ENCODE data around the gene JAM3.

- TF ChIP-seq TP53 (CRISPR knock-in tag; conservative IDR thresholded peaks at IDR 0.05) (no peak), ZNF773 (CRISPR knock-in tag; IDR thresholded peaks at IDR 0.05; ENCODE audit: borderline replicate concordance) (no peak), ELF4 (CRISPR knock-in tag; IDR thresholded peaks at IDR 0.05; ENCODE audit: borderline replicate concordance) (no peak), CTCF (CRISPR knock-in tag; IDR thresholded peaks at IDR 0.05) (no peak), U2AF1 (optimal IDR thresholded peaks at IDR 0.05; ENCODE audit: low read depth, low read length) (no peak), MXI1 (IDR thresholded peaks at IDR 0.05; ENCODE audit: borderline replicate concordance, low read depth, low read length) (no peak), ZBTB8A (CRISPR knock-in tag; IDR thresholded peaks at IDR 0.05; ENCODE audit: borderline replicate concordance, low read depth) (no peak), ZFYVE20 (CRISPR knock-in tag; IDR thresholded peaks at IDR 0.05; ENCODE audit: borderline replicate concordance, low read depth) (no peak), CHD2 (IDR thresholded peaks at IDR 0.05; ENCODE audit: low read depth, low read length) (no peak), SP2 (CRISPR knock-in tag; IDR thresholded peaks at IDR 0.05) (no peak), YEATS4 (CRISPR knock-in tag; IDR thresholded peaks at IDR 0.05; ENCODE audit: borderline replicate concordance) (no peak), TBL1XR1 (IDR thresholded peaks at IDR 0.05; ENCODE audit: borderline replicate concordance, low read length, partially characterized antibody) (no peak), ZNF781 (CRISPR knock-in tag; IDR thresholded peaks at IDR 0.05; ENCODE audit: borderline replicate concordance, not compliant biosample characterization) (no peak), ZNF512 (CRISPR knock-in tag; IDR thresholded peaks at IDR 0.05) (no peak)
Observed at GRCh38 chr11:134065381-134065780, 3.5 kb upstream of the JAM3 start.
